Right ventricle myocardium superior (tissue), 1 donor: ENCODE data around the gene OMP. TPM values are rescaled to one million over a fixed set of nuclear protein-coding genes. Genes with fewer than 3 reads are reported as not detected.

Experiments used
- ATAC-seq: fragments of 200-7000 bp; cut with Tn5 transposase; one replicate; pipeline ENCODE4 v1.9.1; 2020; ENCODE audit warnings: mild to moderate bottlenecking; ENCODE audit not compliant: poor library complexity
- DNase-seq: peaks from one replicate; pipeline ENCODE4 v3.0.0-alpha.2; 2020
- intact Hi-C: fragments of 100-400 bp; cut with DNase I; formaldehyde crosslinking; loops from one replicate; pipeline ENCODE4 v1.11.2; 2022
- total RNA-seq: library from RNA; stranded (reverse); fragmentation: NEBNext Ultra II Directional; extraction: Animal tissue kit (Norgen Biotek cat#: 25700); gene quantifications from one replicate; pipeline ENCODE4 v1.2.1, GENCODE V29; 2021
- donor health status: DM: no; HTN: yes; CAD: no; lungs with severe emphysema.

Gene OMP
- total RNA-seq, 1 donor from 2014 or later = not detected

GRCh38 chr11:77082838-77083565, 19.6 kb upstream of the OMP start:
- intact Hi-C loops = no loop called here
- ATAC-seq = peak; percentile 79
- DNase-seq = peak; percentile 72

GRCh38 chr11:77083566-77084245, 18.9 kb upstream of the OMP start:
- intact Hi-C loops = no loop called here
- no peak for DNase-seq

GRCh38 chr11:77084581-77085191, 18.0 kb upstream of the OMP start:
- ATAC-seq = no peak
- intact Hi-C loops = no loop called here
- peak; percentile 30 for DNase-seq

More at GRCh38 chr11:77083566-77084245, 18.9 kb upstream of the OMP start:
- no peak for ATAC-seq

GRCh38 chr11:77085652-77086051, 17.0 kb upstream of the OMP start:
- ATAC-seq (no peak), DNase-seq (no peak)
- intact Hi-C loops = no loop called here

- peak; percentile 23 for DNase-seq
- no peak for ATAC-seq
- intact Hi-C loops = no loop called here
Measured at GRCh38 chr11:77086521-77087472, 15.8 kb upstream of the OMP start.

- intact Hi-C loops = no loop called here
- DNase-seq = peak; percentile 24
- ATAC-seq = no peak
Measured at GRCh38 chr11:77087723-77088225, 14.9 kb upstream of the OMP start.

GRCh38 chr11:77088236-77089003, 14.2 kb upstream of the OMP start:
- ATAC-seq = no peak
- intact Hi-C loops = no loop called here
- DNase-seq = peak; percentile 13

- DNase-seq = peak; percentile 33
- ATAC-seq = no peak
- intact Hi-C loops = no loop called here
Measured at GRCh38 chr11:77089004-77089545, 13.6 kb upstream of the OMP start.

GRCh38 chr11:77090046-77090372, 12.6 kb upstream of the OMP start:
- intact Hi-C loops = loop anchor here (2.0 kb wide), 1 partner anchor 43 kb away; no protein-coding TSS in a partner anchor
- DNase-seq = no peak
- no peak for ATAC-seq

GRCh38 chr11:77090373-77091111, 12.1 kb upstream of the OMP start:
- ATAC-seq (no peak), DNase-seq (peak; percentile 35)
- intact Hi-C loops = loop anchor here (2.0 kb wide), 1 partner anchor 44 kb away; no protein-coding TSS in a partner anchor

GRCh38 chr11:77091146-77091940, 11.3 kb upstream of the OMP start:
- intact Hi-C loops = loop anchor here (2.0 kb wide), 1 partner anchor 45 kb away; no protein-coding TSS in a partner anchor
- peak; percentile 90 for DNase-seq

GRCh38 chr11:77092382-77092781, 10.3 kb upstream of the OMP start:
- intact Hi-C loops = no loop called here
- ATAC-seq = no peak
- peak; percentile 47 for DNase-seq

More at GRCh38 chr11:77091146-77091940, 11.3 kb upstream of the OMP start:
- ATAC-seq = peak; percentile 85

GRCh38 chr11:77093056-77093891, 9.4 kb upstream of the OMP start:
- ATAC-seq = no peak
- intact Hi-C loops = no loop called here
- DNase-seq = peak; percentile 41

- ATAC-seq = no peak
- peak; percentile 38 for DNase-seq
- intact Hi-C loops = no loop called here
Measured at GRCh38 chr11:77093987-77094840, 8.4 kb upstream of the OMP start.
